Smooth muscle cell of the brain vasculature (primary cell): ENCODE results near the gene FAM219B.
A peak's percentile ranks its signal among the peaks of the same experiment; 100 is the strongest.

Source experiments
- DNase-seq: peaks from one replicate; pipeline ENCODE4 v3.0.0-alpha.2; 2012; ENCODE audit warnings: low read depth, low spot score

Gene FAM219B

GRCh38 chr15:74873036-74873755 is 33.5 kb downstream of the FAM219B start, which contains the start of gene SCAMP2:
Gene SCAMP2 (minus strand): TSS chr15:74873365. CDS start chr15:74873255, 110 bp downstream.
- DNase-seq, result peak; percentile 86

- DNase-seq, result no peak
Measured at GRCh38 chr15:74872702-74873035, 34.0 kb downstream of the FAM219B start.

- DNase-seq, result no peak
Measured at GRCh38 chr15:74870436-74871215, 36.0 kb downstream of the FAM219B start.

GRCh38 chr15:74869726-74870407 is 36.8 kb downstream of the FAM219B start:
- DNase-seq, result no peak

GRCh38 chr15:74869372-74869725 is 37.3 kb downstream of the FAM219B start:
- DNase-seq, result no peak

GRCh38 chr15:74868059-74868458 is 38.6 kb downstream of the FAM219B start:
- DNase-seq, result no peak

- no peak for DNase-seq
Measured at GRCh38 chr15:74867466-74868038, 39.1 kb downstream of the FAM219B start.

- no peak for DNase-seq
Measured at GRCh38 chr15:74866090-74866489, 40.6 kb downstream of the FAM219B start.

- DNase-seq, result no peak
Measured at GRCh38 chr15:74865316-74865715, 41.3 kb downstream of the FAM219B start.

GRCh38 chr15:74864296-74864695 is 42.4 kb downstream of the FAM219B start:
- DNase-seq, result no peak

GRCh38 chr15:74863239-74864056 is 43.2 kb downstream of the FAM219B start:
- DNase-seq, result no peak

GRCh38 chr15:74858369-74858740 is 48.3 kb downstream of the FAM219B start:
- no peak for DNase-seq

GRCh38 chr15:74857671-74858368 is 48.8 kb downstream of the FAM219B start:
- DNase-seq, result no peak

- DNase-seq, result no peak
Measured at GRCh38 chr15:74857082-74857655, 49.5 kb downstream of the FAM219B start.

GRCh38 chr15:74856537-74856936 is 50.1 kb downstream of the FAM219B start:
- no peak for DNase-seq

GRCh38 chr15:74855857-74856256 is 50.8 kb downstream of the FAM219B start:
- DNase-seq, result no peak

- no peak for DNase-seq
Measured at GRCh38 chr15:74854453-74855022, 52.1 kb downstream of the FAM219B start.

GRCh38 chr15:74851960-74852359 is 54.7 kb downstream of the FAM219B start:
- no peak for DNase-seq

GRCh38 chr15:74850393-74850792 is 56.3 kb downstream of the FAM219B start:
- DNase-seq, result no peak
